NOMO-1 treated with DMSO at 0.1 percent for 48 hours (cell line): ENCODE measurements around the gene C1orf87.
A peak's percentile ranks its signal among the peaks of the same experiment; 100 is the strongest.
"Not testable (repeated sequence)": the region's sequence is repeated elsewhere in the genome, so short reads cannot be mapped to it uniquely, and the experiment has no call there.

ENCODE experiments used
- DNase-seq: peaks from one replicate; lab custom pipeline; 2025; ENCODE audit not compliant: unreplicated experiment; lab: John Stamatoyannopoulos, UW

Gene C1orf87

GRCh38 chr1:59994302-59995198 is 79.0 kb downstream of the C1orf87 start:
- DNase-seq, result no peak

DNA sequence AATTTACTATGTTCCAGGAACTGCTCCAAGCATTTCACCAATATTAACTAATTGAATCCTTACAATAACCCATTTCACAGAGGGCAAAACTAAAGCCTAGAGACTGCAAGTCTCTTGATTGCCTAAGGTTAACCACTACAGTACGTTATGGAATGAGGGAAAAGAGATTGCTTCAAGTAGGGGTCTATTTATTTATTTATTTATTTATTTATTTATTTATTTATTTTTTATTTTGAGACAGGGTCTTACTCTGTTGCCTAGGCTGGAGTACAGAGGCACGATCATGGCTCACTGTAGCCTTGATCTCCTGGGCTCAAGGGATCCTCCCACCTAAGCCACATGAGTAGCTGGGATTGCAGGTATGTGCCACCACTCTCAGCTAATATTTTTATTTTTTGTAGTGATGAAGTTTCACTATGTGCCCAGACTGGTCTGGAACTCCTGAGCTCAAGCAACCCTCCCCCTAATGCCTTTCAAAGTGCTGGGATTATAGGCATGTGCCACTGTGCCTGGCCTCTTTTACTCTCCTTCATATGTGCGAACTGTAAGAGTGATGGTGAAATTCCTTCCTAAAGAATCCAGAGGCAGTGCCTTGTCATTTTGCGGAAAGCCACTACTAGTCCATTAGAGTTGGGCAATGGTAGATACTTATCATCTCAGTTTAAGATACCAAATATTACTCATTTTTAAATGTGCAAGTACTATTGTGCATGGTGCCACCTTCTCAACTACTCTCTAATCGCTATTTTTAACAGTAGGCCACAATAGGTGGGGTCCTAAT is 81.3 kb downstream of the C1orf87 start:
- DNase-seq, result no peak

GRCh38 chr1:59990470-59990869 is 83.1 kb downstream of the C1orf87 start:
- no peak for DNase-seq

GRCh38 chr1:59986516-59987310 is 86.9 kb downstream of the C1orf87 start:
- DNase-seq, result peak; percentile 3

GRCh38 chr1:59985911-59986515 is 87.6 kb downstream of the C1orf87 start:
- no peak for DNase-seq

DNA sequence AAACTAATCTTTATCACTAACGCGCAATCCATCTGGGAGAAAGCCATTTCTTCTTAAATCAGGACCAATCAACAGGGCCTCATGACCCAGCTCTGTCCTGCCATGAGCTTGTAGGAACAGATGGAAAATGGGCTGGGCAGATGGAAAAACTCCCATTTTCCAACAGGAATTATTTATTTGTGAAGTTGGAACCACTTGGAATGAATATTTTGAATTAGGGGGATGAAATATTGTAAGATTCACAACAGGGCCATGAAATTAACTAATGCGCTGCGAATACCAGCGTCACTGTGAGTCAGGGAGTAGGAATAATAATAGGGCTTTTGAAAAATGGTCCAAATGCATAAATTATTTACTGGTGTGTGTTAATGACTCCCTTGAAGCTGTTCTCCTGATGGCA is 93.9 kb downstream of the C1orf87 start:
- DNase-seq, result no peak

DNA sequence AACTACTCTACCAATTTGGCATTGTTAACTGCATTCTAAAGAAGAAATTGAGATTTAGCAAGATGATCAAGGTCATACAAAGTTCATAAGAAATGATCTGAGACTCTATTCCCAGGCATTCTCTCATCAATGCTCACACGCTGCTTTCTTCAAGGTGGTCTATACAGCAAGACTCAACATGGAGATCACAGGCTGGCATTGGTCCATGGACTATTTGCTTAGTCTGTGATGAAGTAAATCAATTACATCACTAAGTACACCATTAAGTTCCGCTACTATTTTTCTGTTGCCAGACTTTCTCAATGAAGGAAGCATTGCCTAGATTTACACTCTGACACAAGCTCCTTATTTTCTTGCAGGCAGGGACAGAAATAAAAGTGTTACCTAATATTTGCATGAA is 95.1 kb downstream of the C1orf87 start:
- no peak for DNase-seq

DNA sequence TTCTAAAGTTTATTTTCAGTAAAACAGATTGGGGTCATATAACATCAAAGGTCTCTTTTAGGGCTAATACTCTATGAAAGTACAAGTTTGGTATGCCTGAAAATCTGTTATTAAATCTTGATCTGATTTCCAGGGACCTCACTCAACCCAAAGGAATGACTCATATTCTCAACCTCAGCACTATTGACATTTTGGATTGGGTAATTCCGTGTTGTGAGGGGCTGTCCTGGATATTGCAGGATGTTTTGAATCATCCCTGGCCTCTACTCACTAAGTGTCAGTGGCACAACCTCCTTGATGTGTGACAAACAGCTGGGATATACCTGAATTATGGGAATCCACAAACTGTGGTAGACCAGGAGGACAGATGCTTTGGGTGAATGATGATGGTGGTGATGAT is 95.5 kb downstream of the C1orf87 start:
- no peak for DNase-seq

- DNase-seq, result no peak
Measured at GRCh38 chr1:59977075-59977410, 96.5 kb downstream of the C1orf87 start.

GRCh38 chr1:59976194-59977074 is 97.1 kb downstream of the C1orf87 start:
- peak; percentile 20 for DNase-seq

GRCh38 chr1:59973719-59974118 is 99.9 kb downstream of the C1orf87 start:
- DNase-seq, result no peak

DNA sequence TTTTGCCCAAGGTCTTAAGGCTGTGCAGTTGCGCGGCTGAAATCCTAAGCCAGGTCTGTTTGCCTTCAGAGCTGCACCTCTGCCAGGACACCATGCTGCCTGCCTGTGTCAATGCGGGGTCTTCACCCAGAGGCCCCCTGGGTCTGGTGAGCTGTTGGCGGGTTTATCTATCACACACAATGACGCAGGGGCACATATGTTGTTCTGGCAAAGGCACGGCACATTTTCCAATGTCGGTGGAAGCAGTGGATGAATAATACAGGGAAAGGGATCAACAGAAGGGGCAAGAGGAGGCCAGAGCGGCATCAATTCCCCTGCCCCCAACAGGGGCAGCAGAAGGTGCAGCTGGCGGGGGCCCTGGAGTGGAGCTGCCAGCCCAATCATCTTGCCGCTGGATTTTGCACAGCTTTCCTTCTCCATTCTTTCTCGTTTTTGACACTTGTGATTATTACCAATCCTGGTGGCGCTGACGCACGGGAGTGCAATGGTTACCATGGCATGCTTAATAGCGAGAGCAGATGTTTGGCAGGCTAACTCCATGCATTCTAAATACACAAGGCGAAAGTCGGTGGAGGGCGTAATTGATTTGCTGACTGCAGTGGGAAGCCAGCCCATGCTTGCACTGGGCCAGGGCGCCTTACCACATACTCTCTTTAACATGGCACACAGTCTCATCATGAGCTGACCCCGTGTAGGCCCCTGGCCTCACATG is 101.2 kb downstream of the C1orf87 start:
- DNase-seq, result no peak

GRCh38 chr1:59971464-59971911 is 102.1 kb downstream of the C1orf87 start:
- peak; percentile 20 for DNase-seq

DNA sequence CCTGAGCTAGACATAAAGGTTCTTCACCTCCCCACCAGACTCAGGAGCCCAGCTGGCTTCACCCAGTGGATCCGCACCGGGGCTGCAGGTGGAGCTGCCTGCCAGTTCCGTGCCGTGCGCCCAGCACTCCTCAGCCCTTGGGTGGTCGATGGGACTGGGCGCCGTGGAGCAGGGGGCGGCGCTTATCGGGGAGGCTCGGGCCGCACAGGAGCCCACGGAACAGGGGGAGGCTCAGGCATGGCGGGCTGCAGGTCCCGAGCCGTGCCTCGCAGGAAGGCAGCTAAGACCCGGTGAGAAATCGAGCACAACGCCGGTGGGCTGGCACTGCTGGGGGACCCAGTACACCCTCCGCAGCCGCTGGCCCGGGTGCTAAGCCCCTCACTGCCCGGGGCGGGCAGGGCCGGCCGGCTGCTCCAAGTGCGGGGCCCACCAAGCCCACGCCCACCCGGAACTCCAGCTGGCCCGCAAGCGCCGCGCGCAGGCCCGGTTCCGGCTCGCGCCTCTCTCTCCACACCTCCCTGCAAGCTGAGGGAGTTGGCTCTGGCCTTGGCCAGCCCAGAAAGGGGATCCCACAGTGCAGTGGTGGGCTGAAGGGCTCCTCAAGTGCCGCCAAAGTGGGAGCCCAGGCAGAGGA is 103.9 kb downstream of the C1orf87 start:
- not testable (repeated sequence) for DNase-seq

- not testable (repeated sequence) for DNase-seq
Measured at GRCh38 chr1:59968746-59969145, 104.8 kb downstream of the C1orf87 start.

DNA sequence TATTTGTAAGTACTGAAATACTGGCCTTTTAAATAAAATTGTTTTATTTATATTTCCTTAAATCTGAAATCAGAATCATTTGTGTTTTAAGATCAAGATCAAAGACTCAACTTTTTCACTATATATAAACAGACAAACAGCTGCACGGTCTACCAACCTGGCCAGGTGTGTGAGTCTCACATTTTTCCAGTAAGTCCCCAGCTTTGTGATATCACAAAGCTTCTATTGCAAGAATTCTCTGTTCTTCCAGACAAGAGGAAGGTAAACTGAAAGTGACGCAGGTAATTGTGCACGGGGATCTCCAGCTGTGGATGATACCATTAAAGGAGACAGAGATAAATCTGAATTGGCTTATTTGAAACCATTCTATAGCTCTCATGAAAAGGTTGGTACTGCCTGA is 105.8 kb downstream of the C1orf87 start:
- no peak for DNase-seq

GRCh38 chr1:59967141-59967697 is 106.4 kb downstream of the C1orf87 start:
- no peak for DNase-seq

- DNase-seq, result no peak
Measured at GRCh38 chr1:59952065-59952464, 121.5 kb downstream of the C1orf87 start.

DNA sequence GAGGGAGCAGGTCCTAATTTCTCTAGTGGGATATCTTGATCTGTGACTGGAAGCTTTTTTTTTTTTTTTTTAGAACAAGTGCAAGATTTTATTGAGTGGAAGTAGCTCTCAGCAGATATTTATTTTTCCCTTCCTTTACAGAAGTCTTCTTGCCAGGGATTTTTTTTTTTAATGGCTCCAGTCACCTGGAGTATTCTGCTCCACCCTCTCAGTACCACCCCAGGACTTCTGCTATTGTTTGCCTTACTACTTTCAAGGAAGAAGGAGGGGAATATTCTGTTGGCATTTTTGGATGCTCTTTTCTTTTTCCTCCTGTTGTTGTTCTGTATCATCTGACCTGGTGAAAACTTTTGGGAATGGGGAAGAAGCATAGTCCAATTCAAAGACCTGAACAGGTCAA is 123.9 kb downstream of the C1orf87 start:
- DNase-seq, result no peak
